VCaP (cell line): ENCODE data around the gene ILDR2.

Experiments used
- H3K27ac ChIP-seq: fragments of 450-650 bp; 2 replicates; pipeline ENCODE4 v1.5.1; 2017
- TF ChIP-seq, protein P1 (sequence below): fragments of 450-650 bp; conservative IDR thresholded peaks from 2 replicates; pipeline ENCODE4 v1.5.1; 2017; ENCODE audit warnings: mild to moderate bottlenecking, moderate library complexity

The ILDR2 gene, protein sequence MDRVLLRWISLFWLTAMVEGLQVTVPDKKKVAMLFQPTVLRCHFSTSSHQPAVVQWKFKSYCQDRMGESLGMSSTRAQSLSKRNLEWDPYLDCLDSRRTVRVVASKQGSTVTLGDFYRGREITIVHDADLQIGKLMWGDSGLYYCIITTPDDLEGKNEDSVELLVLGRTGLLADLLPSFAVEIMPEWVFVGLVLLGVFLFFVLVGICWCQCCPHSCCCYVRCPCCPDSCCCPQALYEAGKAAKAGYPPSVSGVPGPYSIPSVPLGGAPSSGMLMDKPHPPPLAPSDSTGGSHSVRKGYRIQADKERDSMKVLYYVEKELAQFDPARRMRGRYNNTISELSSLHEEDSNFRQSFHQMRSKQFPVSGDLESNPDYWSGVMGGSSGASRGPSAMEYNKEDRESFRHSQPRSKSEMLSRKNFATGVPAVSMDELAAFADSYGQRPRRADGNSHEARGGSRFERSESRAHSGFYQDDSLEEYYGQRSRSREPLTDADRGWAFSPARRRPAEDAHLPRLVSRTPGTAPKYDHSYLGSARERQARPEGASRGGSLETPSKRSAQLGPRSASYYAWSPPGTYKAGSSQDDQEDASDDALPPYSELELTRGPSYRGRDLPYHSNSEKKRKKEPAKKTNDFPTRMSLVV

DNA sequence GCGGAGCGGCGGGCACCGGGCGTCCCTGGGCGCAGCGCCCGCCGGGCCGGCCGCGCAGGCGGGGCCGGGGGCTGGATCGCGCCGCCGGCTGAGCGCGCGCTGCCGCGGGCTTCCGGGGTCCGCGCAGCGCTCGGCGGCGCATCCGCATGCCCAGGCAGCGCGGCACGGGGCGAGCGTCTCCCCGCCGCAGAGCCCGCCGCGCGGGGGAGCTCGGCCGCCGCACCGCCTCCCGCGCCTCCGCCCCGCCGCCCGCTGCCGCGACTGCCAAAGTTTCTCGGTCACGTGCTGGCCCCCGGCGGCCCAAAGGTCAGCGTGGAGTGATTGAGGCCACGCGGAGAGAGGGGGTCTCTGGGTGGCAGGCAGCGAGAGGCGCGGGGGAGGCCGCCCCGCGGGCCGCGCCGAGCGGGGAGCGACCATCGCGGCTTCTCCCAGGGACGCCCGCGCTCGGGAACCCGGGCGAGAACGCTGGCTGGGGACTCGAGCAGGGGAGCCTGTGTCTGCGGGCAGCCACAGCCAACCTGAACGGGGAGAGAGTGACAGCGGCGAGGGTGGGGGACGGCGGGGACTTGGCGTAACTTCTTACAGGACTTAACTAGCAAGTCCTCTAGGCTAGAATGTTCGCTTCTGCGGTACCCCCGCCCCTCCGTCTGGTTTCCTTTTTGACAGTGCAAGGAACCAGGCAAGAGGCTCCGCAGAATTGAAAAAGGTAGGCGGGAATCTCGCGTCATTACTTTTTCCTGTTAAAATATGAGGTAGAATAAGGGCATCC, at the start of gene ILDR2:
ILDR2 (minus strand) TSS at position 180 of the 769 bp plus-strand sequence. CDS start 272 bp downstream, outside the sequence.
- H3K27ac ChIP-seq, result peak within 1 kb of the TSS; percentile 24; the same call in 1 of the 2 replicates
- TF ChIP-seq, protein P1, sequence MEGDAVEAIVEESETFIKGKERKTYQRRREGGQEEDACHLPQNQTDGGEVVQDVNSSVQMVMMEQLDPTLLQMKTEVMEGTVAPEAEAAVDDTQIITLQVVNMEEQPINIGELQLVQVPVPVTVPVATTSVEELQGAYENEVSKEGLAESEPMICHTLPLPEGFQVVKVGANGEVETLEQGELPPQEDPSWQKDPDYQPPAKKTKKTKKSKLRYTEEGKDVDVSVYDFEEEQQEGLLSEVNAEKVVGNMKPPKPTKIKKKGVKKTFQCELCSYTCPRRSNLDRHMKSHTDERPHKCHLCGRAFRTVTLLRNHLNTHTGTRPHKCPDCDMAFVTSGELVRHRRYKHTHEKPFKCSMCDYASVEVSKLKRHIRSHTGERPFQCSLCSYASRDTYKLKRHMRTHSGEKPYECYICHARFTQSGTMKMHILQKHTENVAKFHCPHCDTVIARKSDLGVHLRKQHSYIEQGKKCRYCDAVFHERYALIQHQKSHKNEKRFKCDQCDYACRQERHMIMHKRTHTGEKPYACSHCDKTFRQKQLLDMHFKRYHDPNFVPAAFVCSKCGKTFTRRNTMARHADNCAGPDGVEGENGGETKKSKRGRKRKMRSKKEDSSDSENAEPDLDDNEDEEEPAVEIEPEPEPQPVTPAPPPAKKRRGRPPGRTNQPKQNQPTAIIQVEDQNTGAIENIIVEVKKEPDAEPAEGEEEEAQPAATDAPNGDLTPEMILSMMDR, result peak; percentile 46

DNA sequence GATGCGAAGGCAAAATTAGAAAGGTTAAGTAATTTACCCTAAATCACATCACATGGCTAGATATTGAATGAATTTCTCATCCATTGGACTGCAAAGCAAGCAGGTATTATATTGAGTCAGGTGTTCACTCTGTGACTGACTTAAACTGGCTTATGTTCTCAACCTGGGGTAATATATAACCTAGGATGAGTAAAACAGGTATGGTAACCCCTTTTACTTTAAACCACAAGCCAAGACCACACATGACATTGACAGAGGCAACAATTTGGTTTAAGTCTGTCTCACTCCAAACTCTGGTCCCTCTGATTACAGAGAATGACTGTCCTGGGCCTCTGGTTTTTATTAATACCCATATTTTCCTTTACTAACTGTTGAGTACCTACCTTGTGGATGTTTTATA, 47.0 kb upstream of the ILDR2 start:
- TF ChIP-seq, protein P1, result no peak
- H3K27ac ChIP-seq, result no peak overlapping the region

DNA sequence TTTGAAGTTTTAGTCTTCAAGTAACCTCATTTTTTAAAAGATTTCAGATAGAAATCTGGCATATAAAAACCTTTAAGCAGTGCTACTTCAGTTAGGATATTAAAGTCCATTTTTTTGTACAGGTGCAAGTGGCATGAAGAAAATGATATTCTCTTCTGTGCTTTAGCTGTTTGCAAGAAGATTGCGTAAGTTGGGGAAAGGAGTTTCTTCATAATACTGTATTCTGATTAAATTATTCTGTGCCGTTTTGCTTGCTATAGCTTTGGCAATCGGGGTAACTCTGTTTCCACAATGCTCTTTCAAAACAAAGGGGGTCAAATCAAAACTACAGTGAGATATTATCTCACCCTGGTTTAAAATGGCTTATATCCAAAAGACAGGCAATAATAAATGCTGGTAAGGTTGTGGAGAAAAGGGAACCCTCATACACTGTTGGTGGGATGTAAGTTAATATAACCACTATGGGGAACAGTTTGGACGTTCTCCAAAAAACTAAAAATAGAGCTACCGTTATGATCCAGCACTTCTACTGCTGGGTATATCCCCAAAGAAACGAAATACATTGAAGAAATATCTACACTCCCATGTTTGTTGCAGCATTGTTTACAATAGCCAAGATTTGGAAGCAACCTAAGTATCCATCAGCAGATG, 40.9 kb upstream of the ILDR2 start:
- TF ChIP-seq, protein P1, result no peak
- H3K27ac ChIP-seq, result no peak overlapping the region

DNA sequence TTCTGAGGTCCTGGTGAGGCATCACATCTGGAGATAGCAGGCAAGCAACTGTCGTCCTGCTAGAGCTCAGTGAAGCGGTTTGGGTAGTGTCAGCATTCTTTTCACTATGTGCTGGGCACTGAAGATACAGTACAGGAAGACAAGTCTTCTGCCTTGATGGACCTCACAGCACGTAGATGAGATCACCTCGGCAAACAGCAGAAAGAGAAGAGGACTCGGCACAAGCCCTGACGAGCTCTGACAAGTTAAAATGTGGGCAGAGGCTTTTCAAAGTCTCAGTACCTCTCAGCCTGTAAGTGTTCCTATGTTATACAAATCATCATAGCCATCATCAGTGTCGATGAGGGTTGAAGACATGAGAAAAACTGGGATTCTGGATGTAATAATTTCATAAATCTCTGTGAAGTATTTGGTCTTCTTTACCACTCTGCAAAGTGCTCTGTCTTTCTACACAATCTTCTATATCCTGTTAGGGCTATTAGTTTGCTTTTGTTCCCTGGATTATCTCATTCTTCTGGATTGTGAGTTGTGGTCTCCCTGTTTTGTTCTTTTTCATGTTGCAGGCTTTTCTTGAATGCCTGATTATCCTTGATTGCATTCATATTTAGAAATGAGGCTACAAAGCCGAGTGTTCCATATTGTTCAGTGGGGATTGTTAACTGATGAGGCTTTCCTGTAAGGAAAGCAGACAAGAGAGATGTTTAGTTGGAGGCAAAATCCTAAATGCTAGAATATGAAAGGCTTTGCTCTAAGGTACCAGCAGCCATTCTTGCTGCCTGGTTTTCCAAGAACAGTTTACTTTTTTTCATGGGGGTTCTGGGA, 38.0 kb upstream of the ILDR2 start:
- H3K27ac ChIP-seq, result no peak overlapping the region
- TF ChIP-seq, protein P1, result no peak

DNA sequence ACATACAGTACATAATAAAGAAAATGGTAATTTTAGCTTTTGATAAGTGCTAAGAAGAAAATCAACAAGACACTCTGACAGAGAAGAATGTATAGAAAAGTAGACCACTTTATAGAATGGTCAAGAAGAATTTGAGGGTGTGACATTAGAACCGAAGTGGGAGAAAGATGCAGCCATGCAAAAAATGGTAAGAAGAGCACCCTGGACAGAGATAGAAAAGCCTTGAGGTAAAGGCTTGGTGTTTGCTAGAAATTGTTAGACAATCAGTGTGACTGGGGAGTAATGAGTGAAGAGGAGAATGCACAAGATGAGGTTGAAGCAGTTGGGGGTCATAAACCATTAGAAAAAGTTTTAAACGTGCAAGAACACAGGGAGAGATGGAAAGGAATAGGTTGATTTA, 37.2 kb upstream of the ILDR2 start:
- TF ChIP-seq, protein P1, result no peak
- no peak overlapping the region for H3K27ac ChIP-seq

DNA sequence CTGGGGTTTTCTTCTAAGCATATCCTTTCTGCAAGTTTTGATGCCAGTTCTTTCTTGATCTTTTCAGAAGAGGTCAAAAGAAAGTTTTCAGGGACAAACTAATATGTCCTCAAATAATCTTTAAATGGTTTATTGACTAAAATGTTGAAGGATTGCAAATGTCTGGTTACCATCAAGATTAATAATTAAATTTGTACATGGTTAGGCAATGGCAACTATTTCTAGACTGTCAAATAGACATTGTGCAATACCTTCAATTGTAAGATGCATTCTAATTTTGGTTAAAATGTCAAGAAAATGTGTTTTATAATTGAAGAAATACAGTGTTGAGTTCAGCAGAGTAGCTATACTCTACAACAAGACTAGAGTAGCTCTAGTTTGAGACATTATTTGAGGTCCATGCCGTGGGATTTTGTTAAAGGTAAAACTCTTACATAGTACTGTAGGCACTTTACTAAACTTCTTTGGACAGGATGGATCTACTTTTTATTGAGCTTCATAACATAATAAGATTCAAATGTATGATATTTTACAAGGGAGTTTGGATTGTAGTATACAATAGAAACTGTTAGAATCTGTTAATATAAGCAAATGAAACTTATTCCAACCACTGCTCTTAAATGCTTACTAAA, 36.3 kb upstream of the ILDR2 start:
- no peak overlapping the region for H3K27ac ChIP-seq
- TF ChIP-seq, protein P1, result no peak
